HFFc6 (cell line): ENCODE measurements around the gene EXOC3L1. TPM values are rescaled to one million over a fixed set of nuclear protein-coding genes. Genes with fewer than 3 reads are reported as not detected.

Experiments used
- DNase-seq: peaks from one replicate; pipeline ENCODE4 v3.0.0-alpha.2; 2018
- H3K27ac Mint-ChIP-seq: 2 replicates; pipeline ENCODE4 v1.8.0; 2020; ENCODE audit warnings: mild to moderate bottlenecking, mixed read lengths
- H3K27me3 Mint-ChIP-seq: 2 replicates; pipeline ENCODE4 v1.8.0; 2021; ENCODE audit warnings: mild to moderate bottlenecking, moderate library complexity, mixed read lengths; ENCODE audit not compliant: insufficient read depth
- H3K36me3 Mint-ChIP-seq: 2 replicates; pipeline ENCODE4 v1.8.0; 2021; ENCODE audit warnings: low read depth, mixed read lengths
- H3K4me1 Mint-ChIP-seq: 2 replicates; pipeline ENCODE4 v1.8.0; 2020; ENCODE audit warnings: low read depth, mixed read lengths
- H3K4me3 Mint-ChIP-seq: 2 replicates; pipeline ENCODE4 v1.8.0; 2020; ENCODE audit warnings: mild to moderate bottlenecking, moderate library complexity, mixed read lengths
- H3K9me3 Mint-ChIP-seq: 2 replicates; pipeline ENCODE4 v1.8.0; 2020; ENCODE audit warnings: mild to moderate bottlenecking, mixed read lengths
- total RNA-seq, 6 experiments: library from RNA; stranded (reverse); fragmentation: NEBNext Ultra II Directional; extraction: Animal tissue kit (Norgen Biotek cat#: 25700); gene quantifications; 2 replicates in 1 of 6; 3 replicates in 5 of 6; pipeline ENCODE4 v1.2.3, GENCODE V29; 2021
- TF ChIP-seq, protein P1 (sequence below): fragments of 200-600 bp; sonication (generic); IDR thresholded peaks from 2 replicates; pipeline ENCODE4 v1.5.0; 2021; ENCODE audit warnings: antibody characterized with exemption, mild to moderate bottlenecking

Gene EXOC3L1
- total RNA-seq, 6 experiments from 2014 or later, result 0.18 TPM; not detected in 5

DNA sequence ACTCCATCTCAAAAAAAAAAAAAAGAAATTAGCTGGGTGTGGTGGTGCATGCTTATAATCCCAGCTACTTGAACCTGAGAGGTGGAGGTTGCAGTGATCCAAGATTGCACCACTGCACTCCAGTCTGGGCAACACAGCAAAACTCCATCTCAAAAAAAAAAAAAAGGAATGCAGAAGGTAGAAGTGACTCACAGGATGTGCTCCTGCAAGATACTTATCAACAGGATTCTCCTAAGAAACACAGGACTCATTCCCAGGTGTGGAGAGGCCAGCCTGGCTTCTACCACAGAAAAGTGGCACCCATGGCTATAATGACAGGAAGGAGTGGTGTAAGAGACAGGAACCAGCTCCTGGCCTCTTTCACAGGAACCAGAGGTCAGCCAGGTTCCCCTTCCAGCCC is 22.8 kb upstream of the EXOC3L1 start:
- no peak overlapping the region for H3K27ac Mint-ChIP-seq
- H3K9me3 Mint-ChIP-seq, result no peaks in the 10 kb centered on the region
- peaks cover 10% of the 10 kb centered on the region for H3K36me3 Mint-ChIP-seq
- H3K4me3 Mint-ChIP-seq, result no peak overlapping the region
- no peak for DNase-seq
- peaks cover 36% of the 10 kb centered on the region for H3K4me1 Mint-ChIP-seq
- H3K27me3 Mint-ChIP-seq, result peaks cover 7% of the 10 kb centered on the region; the same call in 1 of the 2 replicates
- TF ChIP-seq, protein P1, sequence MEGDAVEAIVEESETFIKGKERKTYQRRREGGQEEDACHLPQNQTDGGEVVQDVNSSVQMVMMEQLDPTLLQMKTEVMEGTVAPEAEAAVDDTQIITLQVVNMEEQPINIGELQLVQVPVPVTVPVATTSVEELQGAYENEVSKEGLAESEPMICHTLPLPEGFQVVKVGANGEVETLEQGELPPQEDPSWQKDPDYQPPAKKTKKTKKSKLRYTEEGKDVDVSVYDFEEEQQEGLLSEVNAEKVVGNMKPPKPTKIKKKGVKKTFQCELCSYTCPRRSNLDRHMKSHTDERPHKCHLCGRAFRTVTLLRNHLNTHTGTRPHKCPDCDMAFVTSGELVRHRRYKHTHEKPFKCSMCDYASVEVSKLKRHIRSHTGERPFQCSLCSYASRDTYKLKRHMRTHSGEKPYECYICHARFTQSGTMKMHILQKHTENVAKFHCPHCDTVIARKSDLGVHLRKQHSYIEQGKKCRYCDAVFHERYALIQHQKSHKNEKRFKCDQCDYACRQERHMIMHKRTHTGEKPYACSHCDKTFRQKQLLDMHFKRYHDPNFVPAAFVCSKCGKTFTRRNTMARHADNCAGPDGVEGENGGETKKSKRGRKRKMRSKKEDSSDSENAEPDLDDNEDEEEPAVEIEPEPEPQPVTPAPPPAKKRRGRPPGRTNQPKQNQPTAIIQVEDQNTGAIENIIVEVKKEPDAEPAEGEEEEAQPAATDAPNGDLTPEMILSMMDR, result no peak

DNA sequence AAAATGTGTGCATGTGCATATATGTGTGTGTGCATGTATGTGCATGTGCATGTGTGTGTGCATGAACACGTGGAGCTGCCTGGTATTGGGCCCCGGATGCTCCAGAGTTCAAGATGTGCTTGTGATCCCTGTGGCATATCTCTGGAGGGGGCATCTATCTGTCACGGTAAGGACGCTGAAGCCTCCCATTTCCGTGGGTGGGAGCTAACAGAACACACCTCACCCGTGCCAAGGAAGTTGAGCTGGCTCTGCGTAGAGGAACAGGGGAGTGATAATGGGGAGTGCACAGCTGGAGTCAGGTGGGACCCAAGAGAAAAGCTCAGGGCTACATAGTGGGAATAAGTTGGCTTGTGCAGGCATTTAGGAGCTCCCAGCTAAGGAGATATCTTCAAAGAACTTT is 21.7 kb upstream of the EXOC3L1 start:
- Mint-ChIP-seq H3K4me1 (peaks cover 36% of the 10 kb centered on the region), H3K27me3 (peaks cover 5% of the 10 kb centered on the region; the same call in 1 of the 2 replicates), H3K36me3 (peaks cover 3% of the 10 kb centered on the region; the same call in 1 of the 2 replicates), H3K4me3 (no peak overlapping the region), H3K27ac (no peak overlapping the region), H3K9me3 (no peaks in the 10 kb centered on the region)
- no peak for DNase-seq
- TF ChIP-seq, protein P1, result no peak

DNA sequence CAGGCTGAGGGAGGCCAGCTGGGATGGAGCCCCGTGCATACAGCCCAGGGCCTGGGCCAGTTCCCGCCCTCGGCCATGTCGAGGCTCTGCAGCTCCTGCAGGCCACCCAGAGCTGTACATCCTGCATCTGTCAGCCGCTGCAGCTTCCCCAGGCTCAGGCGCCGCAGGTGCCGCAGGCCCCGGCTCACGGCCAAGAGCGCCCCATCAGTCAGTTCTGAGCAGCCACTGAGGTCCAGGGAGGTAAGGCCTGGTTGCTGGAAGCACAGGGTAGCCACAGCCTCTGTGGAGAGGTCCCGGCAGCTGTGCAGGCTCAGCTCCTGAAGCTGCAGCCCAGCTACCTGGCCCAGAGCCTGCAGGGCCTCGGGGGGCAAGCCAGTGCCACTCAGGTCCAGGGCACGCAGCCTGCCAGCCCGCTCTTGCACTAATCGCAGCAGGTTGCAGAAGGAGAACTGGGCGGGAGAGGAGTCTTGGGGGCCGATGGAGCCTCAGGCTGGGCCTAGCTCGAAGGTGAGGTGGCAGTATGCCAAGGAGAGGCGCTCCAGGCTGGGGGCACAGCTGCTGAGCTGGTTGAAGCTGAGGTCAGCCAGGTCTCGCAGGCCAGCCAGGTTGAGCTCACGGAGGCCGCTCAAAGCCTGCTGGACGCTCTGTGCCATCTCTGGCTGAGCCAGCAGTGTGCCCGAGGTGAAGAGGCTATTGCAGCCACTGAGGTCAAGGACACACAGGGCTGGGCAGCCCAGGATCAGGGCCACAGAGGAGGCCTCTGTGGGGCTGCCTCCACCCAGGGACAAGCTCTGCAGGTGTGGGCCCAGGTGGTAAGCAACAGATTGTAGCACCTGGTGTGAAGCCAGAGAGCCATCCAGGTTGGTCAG is 20.4 kb upstream of the EXOC3L1 start:
- no peaks in the 10 kb centered on the region for H3K36me3 Mint-ChIP-seq
- TF ChIP-seq, protein P1, result no peak
- no peak overlapping the region for H3K27ac Mint-ChIP-seq
- H3K4me1 Mint-ChIP-seq, result peaks cover 32% of the 10 kb centered on the region
- no peak for DNase-seq
- peaks cover 3% of the 10 kb centered on the region for H3K27me3 Mint-ChIP-seq
- no peaks in the 10 kb centered on the region for H3K9me3 Mint-ChIP-seq
- H3K4me3 Mint-ChIP-seq, result no peak overlapping the region

DNA sequence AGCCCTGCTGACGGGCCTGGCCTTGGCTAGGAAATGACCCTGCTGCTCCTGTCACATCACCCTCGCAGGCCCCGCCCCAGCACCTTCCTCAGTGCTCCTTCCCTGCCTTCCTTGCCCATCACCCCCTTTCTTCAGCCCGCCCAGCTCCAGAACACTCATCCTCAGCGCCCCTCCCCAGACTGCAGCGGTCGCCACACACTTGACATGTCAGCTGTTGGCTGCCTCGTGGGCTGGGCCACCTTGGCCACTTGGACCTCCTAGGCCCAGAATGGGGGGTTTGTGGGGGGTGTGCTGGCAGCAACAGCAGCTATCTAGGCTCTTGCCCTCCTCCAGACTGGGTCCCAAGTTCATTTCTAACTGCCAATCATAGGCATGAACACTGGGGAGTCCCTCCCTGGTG is 19.6 kb upstream of the EXOC3L1 start:
- Mint-ChIP-seq H3K27ac (no peak overlapping the region), H3K4me1 (peaks cover 32% of the 10 kb centered on the region), H3K4me3 (no peak overlapping the region), H3K27me3 (peaks cover 4% of the 10 kb centered on the region), H3K36me3 (no peaks in the 10 kb centered on the region), H3K9me3 (no peaks in the 10 kb centered on the region)
- TF ChIP-seq, protein P1, result no peak
- no peak for DNase-seq

DNA sequence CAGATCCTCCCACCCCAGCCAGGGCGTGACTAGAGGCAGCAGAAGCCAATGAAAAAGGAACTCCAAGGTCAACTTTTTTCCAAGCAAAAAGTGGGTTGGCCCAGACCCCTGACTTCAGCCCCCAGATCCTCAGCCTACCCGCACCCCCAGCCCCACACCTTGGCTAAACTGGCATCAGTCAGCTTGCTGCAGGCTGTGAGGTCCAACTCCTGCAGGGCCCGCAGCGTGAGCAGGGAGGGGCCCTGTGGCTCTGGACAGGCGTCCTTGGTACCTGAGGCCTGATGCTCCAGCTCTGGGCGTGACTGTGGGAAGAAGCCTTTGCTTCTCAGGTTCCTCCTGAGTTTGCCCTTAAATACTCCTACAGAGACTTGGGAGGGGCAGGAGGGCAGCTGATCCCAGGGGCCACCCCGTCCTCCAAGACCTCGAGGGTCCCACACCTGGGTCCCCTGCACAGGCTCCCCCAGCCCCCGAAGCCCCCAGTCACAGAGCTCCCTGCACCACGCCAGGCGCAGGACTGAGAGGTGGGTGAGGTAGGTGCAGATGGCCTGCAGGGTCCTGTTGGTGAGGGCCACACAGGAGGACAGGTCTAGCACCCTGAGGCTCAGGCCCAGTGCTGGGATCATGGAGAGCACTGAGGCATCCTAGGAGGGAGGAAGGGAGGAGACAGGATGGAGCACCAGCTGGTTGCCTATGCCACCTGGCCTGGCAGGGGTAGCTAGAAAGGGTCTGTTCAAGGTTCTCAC is 18.4 kb upstream of the EXOC3L1 start:
- TF ChIP-seq, protein P1, result no peak
- Mint-ChIP-seq H3K9me3 (no peaks in the 10 kb centered on the region), H3K4me1 (peaks cover 32% of the 10 kb centered on the region), H3K27ac (peak overlapping the region; percentile 83), H3K36me3 (no peaks in the 10 kb centered on the region), H3K4me3 (no peak overlapping the region), H3K27me3 (peaks cover 4% of the 10 kb centered on the region)
- DNase-seq, result no peak
